GM13976 (cell line): ENCODE results near the gene TBC1D16.

ENCODE experiments used
- DNase-seq: peaks from one replicate; pipeline ENCODE4 v3.0.0; 2012; ENCODE audit warnings: low spot score
- in situ Hi-C: fragments of 300-500 bp; cut with MboI; formaldehyde crosslinking; loops from one replicate; pipeline ENCODE4 v1.12.0; 2022; ENCODE audit warnings: low sequenced_read_pairs, mixed read lengths, inconsistent platforms; ENCODE audit not compliant: unreplicated experiment
- TF ChIP-seq, protein P1 (sequence below): IDR thresholded peaks from 2 replicates; pipeline ENCODE4 v1.5.1; 2012; ENCODE audit warnings: borderline replicate concordance, mild to moderate bottlenecking; ENCODE audit not compliant: insufficient read depth; ENCODE audit errors: extremely low read depth, missing control alignments, control extremely low read depth

The TBC1D16 gene

DNA sequence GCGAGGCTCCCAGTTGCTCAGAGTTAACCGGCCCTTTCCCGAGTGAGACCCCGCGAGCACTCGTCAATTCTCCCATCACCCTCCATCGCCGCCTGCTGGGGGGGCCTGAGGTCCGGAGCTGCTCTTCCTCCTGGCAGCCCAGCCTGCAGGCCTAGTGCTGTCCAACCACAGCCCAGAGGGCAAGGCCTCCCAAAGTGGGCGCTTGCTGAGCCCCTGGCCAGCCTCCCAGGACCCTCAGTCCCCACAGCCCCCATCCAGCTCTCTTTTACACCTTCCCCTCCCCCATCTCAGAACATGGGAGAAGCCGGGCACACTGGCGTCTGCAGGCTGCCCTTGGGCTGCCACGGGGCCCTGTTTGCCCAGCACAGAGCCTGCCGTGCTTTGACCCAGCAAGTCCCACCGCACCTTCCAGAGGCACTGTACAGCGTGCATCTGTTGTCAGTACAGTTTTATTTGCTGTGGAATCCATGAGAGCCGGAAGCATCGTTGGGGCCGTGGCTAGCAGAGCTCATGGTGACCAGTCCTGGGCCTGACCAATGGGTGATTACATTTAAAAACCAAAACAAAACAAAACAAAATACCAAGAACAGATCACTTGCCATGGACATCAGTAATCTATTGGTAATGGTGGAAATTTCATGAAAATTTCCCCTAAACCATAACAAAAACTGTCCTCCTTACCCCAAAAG, 100.3 kb downstream of the TBC1D16 start:
- no peak for DNase-seq
- in situ Hi-C loops: no loop called here
- TF ChIP-seq, protein P1, sequence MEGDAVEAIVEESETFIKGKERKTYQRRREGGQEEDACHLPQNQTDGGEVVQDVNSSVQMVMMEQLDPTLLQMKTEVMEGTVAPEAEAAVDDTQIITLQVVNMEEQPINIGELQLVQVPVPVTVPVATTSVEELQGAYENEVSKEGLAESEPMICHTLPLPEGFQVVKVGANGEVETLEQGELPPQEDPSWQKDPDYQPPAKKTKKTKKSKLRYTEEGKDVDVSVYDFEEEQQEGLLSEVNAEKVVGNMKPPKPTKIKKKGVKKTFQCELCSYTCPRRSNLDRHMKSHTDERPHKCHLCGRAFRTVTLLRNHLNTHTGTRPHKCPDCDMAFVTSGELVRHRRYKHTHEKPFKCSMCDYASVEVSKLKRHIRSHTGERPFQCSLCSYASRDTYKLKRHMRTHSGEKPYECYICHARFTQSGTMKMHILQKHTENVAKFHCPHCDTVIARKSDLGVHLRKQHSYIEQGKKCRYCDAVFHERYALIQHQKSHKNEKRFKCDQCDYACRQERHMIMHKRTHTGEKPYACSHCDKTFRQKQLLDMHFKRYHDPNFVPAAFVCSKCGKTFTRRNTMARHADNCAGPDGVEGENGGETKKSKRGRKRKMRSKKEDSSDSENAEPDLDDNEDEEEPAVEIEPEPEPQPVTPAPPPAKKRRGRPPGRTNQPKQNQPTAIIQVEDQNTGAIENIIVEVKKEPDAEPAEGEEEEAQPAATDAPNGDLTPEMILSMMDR: no peak

DNA sequence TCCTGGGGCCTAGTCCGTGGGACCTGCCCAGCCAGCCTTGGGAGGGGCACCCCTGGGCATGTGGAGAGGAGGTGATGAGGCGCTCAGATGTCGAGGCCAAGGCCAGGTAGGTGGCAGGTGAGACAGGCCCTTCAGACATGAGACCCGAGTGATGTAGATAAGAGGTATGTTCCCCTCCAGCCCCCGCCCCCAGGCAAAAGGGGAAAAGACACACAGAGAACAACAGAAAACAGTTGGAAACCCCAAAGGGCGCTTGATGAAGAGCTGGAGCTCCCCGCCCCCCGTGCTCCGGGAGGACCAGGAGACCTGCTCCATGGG, 101.1 kb downstream of the TBC1D16 start:
- TF ChIP-seq, protein P1: no peak
- no peak for DNase-seq

DNA sequence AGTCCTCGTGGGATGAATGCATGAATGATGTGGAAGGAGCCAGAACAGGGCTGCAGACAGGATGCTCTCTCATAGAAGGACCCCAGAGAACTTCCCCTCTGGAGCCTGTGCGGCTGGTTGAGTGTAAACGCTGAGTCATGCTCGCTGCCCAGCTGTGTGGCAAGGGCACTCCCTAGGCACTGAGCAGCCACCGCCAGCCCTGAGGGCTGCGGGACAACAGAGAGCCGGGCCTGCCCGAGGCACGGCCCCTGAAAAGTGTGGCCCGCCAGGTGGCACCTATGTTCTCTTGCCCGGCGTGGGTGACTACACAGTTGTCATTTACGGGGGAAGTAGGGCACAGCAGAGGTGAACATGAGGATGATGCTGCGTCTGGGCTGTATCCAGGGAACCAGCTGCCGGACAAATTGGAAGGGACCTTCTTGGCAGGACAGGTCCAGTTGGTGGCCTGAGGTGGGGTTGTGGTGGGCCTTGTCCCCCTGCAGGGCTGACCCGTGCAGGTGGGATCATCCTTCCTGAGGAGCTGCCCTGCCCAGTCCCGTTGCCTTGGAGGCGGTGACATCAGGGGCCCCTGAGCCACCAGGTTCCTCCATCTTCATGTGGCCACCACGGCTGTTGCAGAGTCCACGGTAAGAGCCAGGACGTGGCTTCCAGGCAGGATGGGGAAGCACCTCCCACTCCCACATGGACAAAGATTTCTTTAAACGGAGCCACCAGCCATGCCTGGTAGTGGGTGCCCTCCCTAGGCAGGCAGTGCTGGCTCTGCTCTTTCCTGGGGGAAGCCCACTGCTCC, 101.6 kb downstream of the TBC1D16 start:
- DNase-seq: no peak
- in situ Hi-C loops: no loop called here
- TF ChIP-seq, protein P1: no peak

More for the DNA sequence above, 101.1 kb downstream of the TBC1D16 start:
- in situ Hi-C loops: no loop called here

DNA sequence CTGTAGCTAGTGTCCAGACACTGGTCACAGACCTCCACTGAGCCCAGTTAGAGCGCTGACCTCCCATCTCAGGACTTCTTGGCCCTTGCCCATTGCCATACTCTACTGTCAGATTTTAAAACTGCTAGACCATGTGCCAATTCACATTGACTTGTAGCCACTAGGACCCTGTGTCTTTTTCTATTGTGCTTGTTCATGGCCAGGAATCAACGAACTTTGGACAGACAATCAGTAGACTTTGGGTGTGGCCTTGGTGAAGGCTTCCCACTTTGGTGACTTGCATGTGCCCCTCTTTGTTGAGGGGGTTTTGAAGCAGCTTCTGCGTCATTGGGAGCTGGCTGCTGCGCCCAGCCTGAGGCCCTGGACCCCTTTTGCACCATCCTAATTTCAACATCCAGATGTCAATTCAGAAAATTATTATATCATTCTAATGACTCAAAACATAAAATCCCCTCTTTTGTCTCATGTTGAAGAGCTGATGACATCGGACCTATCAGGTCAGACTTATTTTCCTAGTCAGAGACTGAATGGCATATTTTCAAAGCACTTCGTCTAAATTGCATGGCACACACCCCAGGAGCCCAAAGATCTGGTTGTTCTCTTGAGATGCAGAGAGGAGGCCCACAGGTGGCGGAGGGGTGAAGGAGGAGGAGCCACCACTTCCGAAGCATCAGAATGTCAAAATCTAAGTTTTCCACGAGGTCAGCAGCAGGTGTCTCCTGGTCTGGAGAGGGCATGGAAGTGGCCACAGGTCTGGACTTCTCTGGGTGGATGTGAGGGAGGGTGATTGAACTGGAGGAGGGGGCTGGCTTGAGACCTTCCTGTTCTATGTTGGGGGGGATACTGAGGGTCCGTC, 103.0 kb downstream of the TBC1D16 start:
- in situ Hi-C loops: no loop called here
- DNase-seq: no peak

DNA sequence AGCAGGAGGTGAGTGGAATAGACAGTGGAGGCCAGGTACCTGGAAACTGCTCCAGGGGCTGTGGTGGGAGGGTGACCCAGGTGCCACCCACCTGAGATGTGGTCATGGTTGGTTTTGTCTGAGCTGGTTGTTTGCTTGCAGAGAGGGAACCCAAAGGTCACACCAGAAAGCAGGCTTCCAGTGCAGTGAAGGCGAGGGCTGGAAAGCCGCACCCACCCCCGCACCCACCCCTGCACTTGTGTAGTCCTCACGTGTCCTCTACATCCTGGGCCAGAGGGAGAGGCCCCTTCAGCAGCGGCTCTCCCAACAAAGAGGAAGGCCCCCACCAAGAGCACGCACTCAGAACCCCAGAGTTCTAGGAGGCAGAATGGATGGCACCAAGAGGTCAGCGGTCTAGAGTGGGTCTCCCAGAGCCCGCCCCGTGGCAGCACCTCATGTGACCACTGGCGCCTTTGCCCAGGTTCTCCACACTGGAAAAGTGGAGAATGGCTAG, 103.8 kb downstream of the TBC1D16 start:
- in situ Hi-C loops: no loop called here
- TF ChIP-seq, protein P1: no peak
- no peak for DNase-seq

More for the DNA sequence above, 103.0 kb downstream of the TBC1D16 start:
- TF ChIP-seq, protein P1: no peak
